ENCODE measurements around the gene PRDM10. TPM values are rescaled to one million over a fixed set of nuclear protein-coding genes. Genes with fewer than 3 reads are reported as not detected.

Gene PRDM10
- total and polyA plus RNA-seq, 12 donors = 0.75 to 5.4 (median 3.5) TPM

- Histone ChIP-seq H3K27me3 (no peaks in the 10 kb centered on the region), H3K36me3 (peaks cover 0 to 55% (median 9%) of the 10 kb centered on the region in 9 donors), H3K4me3 (no peak overlapping the region), H3K9me3 (no peaks in the 10 kb centered on the region), H3K4me1 (peaks cover 0 to 24% (median 7%) of the 10 kb centered on the region in 9 donors), H3K27ac (no peak overlapping the region)
- WGBS, 2 donors = 86 to 88% methylated on average over 4 of the region's 4 CpGs
- no peak for DNase-seq
- intact Hi-C loops (cut with DNase I) = no loop called here
- ATAC-seq = no peak
- TF ChIP-seq CTCF (IDR thresholded peaks at IDR 0.05) = no peak
These were observed 56.4 kb downstream of the PRDM10 start for GRCh38 chr11:129946256-129946655.

DNA sequence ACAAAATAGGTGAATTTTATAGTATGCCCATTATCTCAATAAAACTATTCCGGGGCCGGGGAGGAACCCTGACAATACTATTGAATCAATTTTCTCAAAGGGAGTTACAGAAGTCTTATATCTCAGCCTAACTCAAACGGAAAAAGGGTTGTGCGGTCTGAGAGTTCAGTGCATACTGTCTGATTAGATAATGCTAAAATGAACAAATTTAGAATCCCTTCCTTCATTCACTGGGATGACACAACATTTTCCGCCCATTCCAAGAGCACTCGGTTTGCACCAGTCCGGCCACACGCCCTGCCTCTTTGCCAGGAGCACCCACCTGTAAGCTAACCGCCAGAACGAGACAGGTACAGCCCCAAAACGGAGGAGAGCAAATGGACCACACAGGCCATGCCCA lies 57.3 kb downstream of the PRDM10 start:
- TF ChIP-seq CTCF (IDR thresholded peaks at IDR 0.05) = no peak
- Histone ChIP-seq H3K4me3 (no peak overlapping the region), H3K27ac (no peak overlapping the region), H3K27me3 (no peaks in the 10 kb centered on the region), H3K9me3 (no peaks in the 10 kb centered on the region), H3K4me1 (peaks cover 0 to 16% (median 2%) of the 10 kb centered on the region in 9 donors), H3K36me3 (peaks cover 0 to 63% (median 9%) of the 10 kb centered on the region in 9 donors)
- DNase-seq = no peak
- intact Hi-C loops (cut with DNase I) = no loop called here
- no peak for ATAC-seq
- WGBS, 2 donors = 90 to 91% methylated on average over 11 of the region's 11 CpGs

- WGBS, 2 donors = 98% methylated on average over 18 of the region's 18 CpGs
- Histone ChIP-seq H3K9me3 (no peaks in the 10 kb centered on the region), H3K4me3 (no peak overlapping the region), H3K4me1 (peaks cover 0 to 9% (median 0%) of the 10 kb centered on the region in 9 donors), H3K36me3 (peaks cover 0 to 63% (median 9%) of the 10 kb centered on the region in 9 donors), H3K27me3 (no peaks in the 10 kb centered on the region), H3K27ac (no peak overlapping the region)
- no peak for DNase-seq
- no peak for ATAC-seq
- intact Hi-C loops (cut with DNase I) = no loop called here
- TF ChIP-seq CTCF (IDR thresholded peaks at IDR 0.05) = no peak
These were observed 57.9 kb downstream of the PRDM10 start for GRCh38 chr11:129944696-129945095.

GRCh38 chr11:129943036-129943435 lies 59.6 kb downstream of the PRDM10 start:
- Histone ChIP-seq H3K27ac (no peak overlapping the region), H3K4me3 (no peak overlapping the region), H3K9me3 (no peaks in the 10 kb centered on the region), H3K36me3 (peaks cover 0 to 63% (median 9%) of the 10 kb centered on the region in 9 donors), H3K4me1 (no peaks in the 10 kb centered on the region), H3K27me3 (no peaks in the 10 kb centered on the region)
- intact Hi-C loops (cut with DNase I) = no loop called here
- ATAC-seq = no peak
- DNase-seq = no peak
- TF ChIP-seq CTCF (IDR thresholded peaks at IDR 0.05) = no peak

All from heart right ventricle (tissue), 16 donors.